CD4-positive, alpha-beta memory T cell (primary cell): ENCODE results near the gene ELF2. TPM values are rescaled to one million over a fixed set of nuclear protein-coding genes. Genes with fewer than 3 reads are reported as not detected.

ENCODE experiments used
- CTCF ChIA-PET: fragments of 350-600 bp; sonication (Branson Sonifier 250); formaldehyde crosslinking; loops from one replicate; lab custom pipeline; 2021; ENCODE audit warnings: inconsistent platforms; ENCODE audit not compliant: partially characterized antibody; lab: Charles Lee
- POLR2A ChIA-PET: fragments of 350-600 bp; sonication (Branson Sonifier 250); formaldehyde crosslinking; loops from one replicate; lab custom pipeline; 2021; ENCODE audit not compliant: partially characterized antibody; lab: Charles Lee
- DNase-seq, 5 donors: peaks; one replicate each; pipeline versions ENCODE4 v3.0.0 to v3.0.0-alpha.2; 2020 to 2022; ENCODE audit warnings: mixed read lengths in 1 of 5
- H3K27ac ChIP-seq: one replicate; pipeline ENCODE4 v1.7.0; 2013; ENCODE audit warnings: low read depth, low read length
- H3K27me3 ChIP-seq: 2 replicates; pipeline ENCODE4 v1.7.0; 2013; ENCODE audit warnings: mild to moderate bottlenecking, low read length, moderate library complexity; ENCODE audit not compliant: insufficient read depth
- H3K36me3 ChIP-seq: 2 replicates; pipeline ENCODE4 v1.7.0; 2013; ENCODE audit warnings: mild to moderate bottlenecking, low read length, moderate library complexity; ENCODE audit not compliant: insufficient read depth
- H3K4me1 ChIP-seq: 2 replicates; pipeline ENCODE4 v1.7.0; 2013; ENCODE audit warnings: mild to moderate bottlenecking, low read length, moderate library complexity; ENCODE audit not compliant: insufficient read depth
- H3K4me3 ChIP-seq, 2 donors: one replicate each; pipeline ENCODE4 v1.7.0; 2013; ENCODE audit warnings: low read length in 2 of 2, mild to moderate bottlenecking in 1 of 2
- H3K9me3 ChIP-seq, 2 donors: one replicate each; pipeline ENCODE4 v1.7.0; 2013; ENCODE audit warnings: low read length in 2 of 2, control low read depth in 1 of 2; ENCODE audit not compliant: control insufficient read depth in 1 of 2
- H3K27ac Mint-ChIP-seq, 7 donors: one replicate each; pipeline ENCODE4 v1.8.0; 2020 to 2021; ENCODE audit warnings: mixed read lengths in 7 of 7, mild to moderate bottlenecking in 6 of 7, inconsistent platforms in 3 of 7, moderate library complexity in 3 of 7
- H3K27me3 Mint-ChIP-seq, 2 donors: one replicate each; pipeline ENCODE4 v1.8.0; 2020 to 2021; ENCODE audit warnings: mixed read lengths in 2 of 2
- H3K36me3 Mint-ChIP-seq, 2 donors: one replicate each; pipeline ENCODE4 v1.8.0; 2020 to 2021; ENCODE audit warnings: mixed read lengths in 2 of 2, inconsistent platforms in 1 of 2, mild to moderate bottlenecking in 1 of 2
- H3K4me1 Mint-ChIP-seq, 4 donors: one replicate each; pipeline ENCODE4 v1.8.0; 2020 to 2021; ENCODE audit warnings: mixed read lengths in 4 of 4, mild to moderate bottlenecking in 1 of 4
- H3K4me3 Mint-ChIP-seq, 8 donors: one replicate each; pipeline ENCODE4 v1.8.0; 2020 to 2021; ENCODE audit warnings: mixed read lengths in 8 of 8, mild to moderate bottlenecking in 7 of 8, moderate library complexity in 6 of 8, inconsistent platforms in 3 of 8
- H3K9me3 Mint-ChIP-seq, 8 donors: one replicate each; pipeline ENCODE4 v1.8.0; 2020 to 2021; ENCODE audit warnings: mixed read lengths in 8 of 8, mild to moderate bottlenecking in 5 of 8, inconsistent platforms in 3 of 8, moderate library complexity in 1 of 8
- intact Hi-C: fragments of 100-400 bp; cut with micrococcal nuclease; formaldehyde crosslinking; loops from one replicate; pipeline ENCODE4 v1.15.1; 2023
- polyA plus RNA-seq, 2 donors: library from polyadenylated mRNA; unstranded; fragments of 300-500 nt; fragmentation: Illumina TruSeq; gene quantifications; one replicate each; pipeline ENCODE4 v1.2.3, GENCODE V29; 2021
- total RNA-seq, 2 experiments: library from RNA; stranded (reverse); gene quantifications; one replicate each; pipeline ENCODE4 v1.2.3, GENCODE V29; 2021

The ELF2 gene
- total and polyA plus RNA-seq, 4 experiments from 2014 or later: 27.4 to 81.4 (median 57.4) TPM

DNA sequence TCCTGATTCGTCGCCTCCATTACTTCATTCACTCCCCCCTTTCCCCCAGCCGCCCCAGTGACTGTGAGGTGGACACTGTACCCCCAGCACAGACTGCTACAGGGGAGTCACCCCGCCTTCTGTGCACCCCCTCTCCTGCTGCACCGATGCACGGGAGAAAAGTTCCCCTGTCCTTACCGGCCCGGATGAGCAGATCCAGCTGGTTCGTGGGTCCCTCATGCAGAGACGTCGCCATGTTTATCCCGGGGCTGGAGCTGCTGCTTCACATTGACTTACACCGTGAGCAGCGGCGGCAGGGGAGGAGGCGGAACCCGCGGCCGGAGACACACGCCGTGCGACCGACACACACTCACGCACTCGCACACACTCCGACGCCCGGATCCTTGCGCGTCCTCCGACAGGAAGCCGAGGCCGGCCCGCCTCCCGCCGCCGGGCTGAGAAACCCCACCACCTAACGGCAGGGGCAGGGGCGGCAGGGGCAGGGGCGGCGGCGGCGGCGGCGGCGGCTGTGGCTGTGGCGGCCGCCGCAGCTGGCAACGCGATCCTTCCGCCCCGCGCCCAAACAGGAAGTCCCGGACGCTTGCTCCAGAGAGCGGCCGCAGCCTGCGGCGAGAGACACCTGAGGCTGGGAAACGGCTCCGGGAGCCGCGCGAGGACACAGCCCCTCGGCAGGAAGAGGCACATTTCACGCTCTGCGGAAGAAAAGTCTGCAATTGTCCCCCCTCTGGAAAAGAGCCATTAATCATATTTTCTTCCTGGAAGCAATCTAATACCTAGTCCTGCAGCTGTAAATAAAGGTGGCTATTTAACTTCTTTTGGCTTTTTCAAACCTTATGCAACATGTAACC lies 92.8 kb downstream of the ELF2 start:
- DNase-seq: peak; percentile 84 to 89 (median 85)
- Mint-ChIP-seq H3K27me3 (no peaks in the 10 kb centered on the region), H3K4me3 (peak overlapping the region; percentile 89 to 100 (median 92)), H3K27ac (peak overlapping the region; percentile 91 to 97 (median 94)), H3K36me3 (peaks cover 0 to 17% of the 10 kb centered on the region in 2 donors), H3K9me3 (peaks cover 0 to 2% (median 0%) of the 10 kb centered on the region in 8 donors), H3K4me1 (peaks cover 26 to 52% (median 36%) of the 10 kb centered on the region in 4 donors)
- ChIA-PET POLR2A (interaction anchor here (0.6 to 5.2 kb wide), 17 partner anchors 12 to 582 kb away, joined by 3 to 50 read pairs (median 6); partner anchors contain the start of genes ELF2, NAA15, NDUFC1 and NOCT), CTCF (interaction anchor here (0.9 to 3.9 kb wide), 4 partner anchors 17 to 227 kb away, joined by 3 to 29 read pairs (median 6); no protein-coding TSS in a partner anchor)
- no peaks in the 10 kb centered on the region for H3K27me3 ChIP-seq
- peaks cover 37% of the 10 kb centered on the region for H3K4me1 ChIP-seq
- intact Hi-C loops: loop anchor here (1.0 to 5.0 kb wide), 7 partner anchors 19 to 1068 kb away; partner anchors contain the start of genes ELF2, MAML3, NAA15 and NOCT
- no peaks in the 10 kb centered on the region for H3K9me3 ChIP-seq
- no peaks in the 10 kb centered on the region for H3K36me3 ChIP-seq
- H3K4me3 ChIP-seq: peak overlapping the region; percentile 73 to 99
- H3K27ac ChIP-seq: peak overlapping the region; percentile 96

DNA sequence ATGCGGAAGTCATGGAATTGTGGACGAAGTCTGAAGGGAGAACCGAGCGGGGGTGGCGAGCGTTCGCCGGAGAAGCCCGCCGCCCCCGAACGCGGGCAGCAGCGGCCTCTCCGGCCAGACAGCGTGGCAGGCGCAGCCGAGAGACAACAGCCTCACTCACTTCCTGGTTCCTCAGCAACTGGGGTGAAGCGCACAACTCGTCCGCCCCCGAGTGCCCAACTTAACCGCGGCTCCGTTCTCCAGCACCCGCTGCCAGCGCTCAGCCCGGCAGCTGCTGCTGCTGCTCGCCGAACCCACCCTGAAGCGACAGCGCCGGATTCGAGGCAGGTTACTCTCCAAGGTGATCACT lies 93.4 kb downstream of the ELF2 start:
- Histone ChIP-seq H3K4me1 (peaks cover 41% of the 10 kb centered on the region), H3K36me3 (no peaks in the 10 kb centered on the region), H3K4me3 (peak overlapping the region; percentile 73 to 99), H3K27me3 (no peaks in the 10 kb centered on the region), H3K9me3 (no peaks in the 10 kb centered on the region), H3K27ac (peak overlapping the region; percentile 96)
- POLR2A ChIA-PET: interaction anchor here (0.6 to 5.2 kb wide), 16 partner anchors 12 to 583 kb away, joined by 3 to 50 read pairs (median 6); partner anchors contain the start of genes ELF2, NAA15, NDUFC1 and NOCT
- CTCF ChIA-PET: interaction anchor here (0.9 to 3.9 kb wide), 3 partner anchors 53 to 228 kb away, joined by 3 to 29 read pairs (median 3); no protein-coding TSS in a partner anchor
- peaks cover 0 to 2% (median 0%) of the 10 kb centered on the region in 8 donors for H3K9me3 Mint-ChIP-seq
- H3K4me1 Mint-ChIP-seq: peaks cover 27 to 54% (median 37%) of the 10 kb centered on the region in 4 donors
- DNase-seq: peak; percentile 76 to 87 (median 78)
- intact Hi-C loops: loop anchor here (1.0 to 5.0 kb wide), 5 partner anchors 19 to 1069 kb away; partner anchors contain the start of genes ELF2, MAML3, NOCT and SETD7
- H3K36me3 Mint-ChIP-seq: peaks cover 0 to 17% of the 10 kb centered on the region in 2 donors
- H3K4me3 Mint-ChIP-seq: peak overlapping the region; percentile 89 to 100 (median 92)
- no peaks in the 10 kb centered on the region for H3K27me3 Mint-ChIP-seq
- H3K27ac Mint-ChIP-seq: peak overlapping the region; percentile 91 to 97 (median 94)

DNA sequence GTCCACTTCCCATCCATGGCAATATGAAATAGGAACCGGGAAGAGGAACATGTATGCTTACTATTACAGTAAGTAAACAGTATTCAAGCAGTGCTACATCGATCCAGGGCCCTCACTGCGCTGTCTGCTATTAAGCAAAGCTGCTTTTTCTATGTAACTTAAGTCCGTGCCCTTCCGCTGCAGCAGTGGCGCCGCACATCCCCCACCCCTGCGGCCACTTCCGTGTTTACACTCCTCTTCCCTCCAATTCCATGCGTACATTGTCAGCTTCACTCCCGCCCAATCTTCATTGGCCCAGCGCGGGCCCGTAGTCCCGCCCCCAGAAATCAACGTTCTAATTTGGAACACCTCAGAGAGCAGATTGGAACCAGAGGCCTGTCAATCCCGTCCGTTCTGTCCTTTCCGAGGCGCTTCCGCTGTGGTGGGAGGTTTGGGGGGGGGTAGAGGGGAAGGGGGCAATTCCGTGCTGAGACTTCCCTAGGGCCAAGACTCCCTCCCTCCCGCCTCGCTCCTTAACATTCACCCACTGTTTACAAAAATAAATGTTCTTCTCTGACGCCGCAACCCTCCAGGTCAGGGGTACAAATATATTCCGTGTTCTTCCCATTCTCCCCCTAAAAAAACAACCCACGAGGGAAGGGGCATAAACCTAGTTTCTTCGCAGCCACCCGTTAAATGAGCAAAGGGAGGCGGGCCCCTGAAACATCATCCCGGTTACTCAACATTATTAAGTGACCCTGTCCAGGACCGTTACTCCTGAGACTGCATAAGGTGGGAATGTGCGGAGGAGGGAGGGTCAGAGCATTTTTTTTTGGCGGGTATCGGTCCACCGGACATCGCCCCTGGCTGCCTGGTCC lies 94.0 kb downstream of the ELF2 start:
- H3K27me3 Mint-ChIP-seq: no peaks in the 10 kb centered on the region
- Histone ChIP-seq H3K36me3 (no peaks in the 10 kb centered on the region), H3K4me3 (peak overlapping the region; percentile 73 to 99), H3K27ac (peak overlapping the region; percentile 96), H3K4me1 (peaks cover 46% of the 10 kb centered on the region), H3K27me3 (no peaks in the 10 kb centered on the region), H3K9me3 (no peaks in the 10 kb centered on the region)
- DNase-seq: peak; percentile 92 to 97 (median 93)
- intact Hi-C loops: loop anchor here (1.0 to 5.0 kb wide), 6 partner anchors 16 to 1069 kb away; partner anchors contain the start of genes ELF2, MAML3, NOCT and SETD7
- H3K9me3 Mint-ChIP-seq: peaks cover 0 to 2% (median 0%) of the 10 kb centered on the region in 8 donors
- POLR2A ChIA-PET: interaction anchor here (0.5 to 5.2 kb wide), 20 partner anchors 9 to 1069 kb away, joined by 3 to 50 read pairs (median 6); partner anchors contain the start of genes ELF2, NAA15, NDUFC1 and NOCT
- H3K36me3 Mint-ChIP-seq: peaks cover 0 to 19% of the 10 kb centered on the region in 2 donors
- CTCF ChIA-PET: interaction anchor here (0.6 to 6.0 kb wide), 4 partner anchors 51 to 213 kb away, joined by 3 to 53 read pairs (median 3); no protein-coding TSS in a partner anchor
- H3K27ac Mint-ChIP-seq: peak overlapping the region; percentile 91 to 97 (median 94)
- peaks cover 29 to 58% (median 39%) of the 10 kb centered on the region in 4 donors for H3K4me1 Mint-ChIP-seq
- H3K4me3 Mint-ChIP-seq: peak overlapping the region; percentile 89 to 100 (median 92)

GRCh38 chr4:139078926-139079325 lies 98.1 kb downstream of the ELF2 start:
- Mint-ChIP-seq H3K36me3 (peaks cover 0 to 24% of the 10 kb centered on the region in 2 donors), H3K4me1 (peaks cover 41 to 77% (median 57%) of the 10 kb centered on the region in 4 donors), H3K27ac (peak overlapping the region in 2 of 7 donors; percentile 65 to 66), H3K27me3 (no peaks in the 10 kb centered on the region), H3K9me3 (peaks cover 0 to 2% (median 0%) of the 10 kb centered on the region in 8 donors), H3K4me3 (no peak overlapping the region)
- no peak for DNase-seq
- ChIA-PET CTCF (interaction anchor here (0.9 to 6.0 kb wide), 5 partner anchors 16 to 51 kb away, joined by 3 to 53 read pairs (median 3); no protein-coding TSS in a partner anchor), POLR2A (interaction anchor here (1.1 to 1.2 kb wide), 2 partner anchors 99 to 222 kb away, joined by 3 to 5 read pairs; partner anchors contain the start of gene NAA15)
- Histone ChIP-seq H3K4me1 (peaks cover 76% of the 10 kb centered on the region), H3K27ac (no peak overlapping the region), H3K27me3 (no peaks in the 10 kb centered on the region), H3K4me3 (no peak overlapping the region), H3K9me3 (no peaks in the 10 kb centered on the region), H3K36me3 (no peaks in the 10 kb centered on the region)
- intact Hi-C loops: no loop called here

DNA sequence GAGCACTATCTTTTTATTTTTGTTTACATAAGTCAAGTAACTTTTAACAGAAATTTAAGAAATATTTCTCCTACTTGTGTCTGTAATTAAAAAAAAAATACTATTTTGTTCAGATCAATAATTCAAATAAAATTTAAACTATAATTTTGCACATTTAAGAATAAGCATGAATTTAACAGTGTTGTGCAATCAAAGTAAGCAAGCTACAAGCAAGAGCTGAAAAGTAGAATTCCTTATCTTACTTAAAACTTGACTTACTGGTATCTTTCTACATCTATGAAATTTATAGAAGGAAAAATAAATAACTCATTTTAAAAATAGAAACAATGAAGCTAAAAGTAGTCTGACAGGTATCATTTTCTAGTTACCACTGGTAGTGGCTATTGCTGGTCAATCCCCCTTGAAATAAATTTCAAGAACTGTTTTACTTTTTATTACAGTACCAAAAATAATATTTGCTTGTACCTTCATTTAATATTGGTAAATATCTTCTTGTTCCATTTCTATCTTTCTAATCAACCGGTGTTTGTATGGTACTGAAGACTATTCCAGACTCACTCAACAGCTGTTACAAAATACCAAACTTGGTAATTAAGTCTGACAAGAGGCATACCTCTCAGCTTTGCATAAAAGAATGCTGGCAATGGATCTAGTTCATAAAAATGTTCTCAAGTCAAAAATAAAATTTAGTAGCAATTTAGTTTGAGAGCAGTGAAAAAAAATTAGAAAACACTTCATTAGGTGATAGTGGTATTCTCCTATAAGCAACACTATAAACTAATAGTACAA lies 99.3 kb downstream of the ELF2 start:
- ChIA-PET POLR2A (interaction anchor here (1.0 to 1.2 kb wide), 2 partner anchors 47 to 100 kb away, joined by 3 to 4 read pairs; no protein-coding TSS in a partner anchor), CTCF (interaction anchor here (0.8 to 6.0 kb wide), 4 partner anchors 46 to 218 kb away, joined by 3 to 53 read pairs (median 3); no protein-coding TSS in a partner anchor)
- Histone ChIP-seq H3K36me3 (peaks cover 6% of the 10 kb centered on the region), H3K4me3 (no peak overlapping the region), H3K4me1 (peaks cover 85% of the 10 kb centered on the region), H3K9me3 (no peaks in the 10 kb centered on the region), H3K27me3 (no peaks in the 10 kb centered on the region), H3K27ac (no peak overlapping the region)
- Mint-ChIP-seq H3K27ac (peak overlapping the region in 2 of 7 donors; percentile 25 to 32), H3K27me3 (no peaks in the 10 kb centered on the region), H3K4me1 (peaks cover 43 to 79% (median 58%) of the 10 kb centered on the region in 4 donors), H3K4me3 (peak overlapping the region in 3 of 8 donors; percentile 8 to 55 (median 47)), H3K36me3 (peaks cover 0 to 21% of the 10 kb centered on the region in 2 donors), H3K9me3 (no peaks in the 10 kb centered on the region)
- DNase-seq: no peak
- intact Hi-C loops: no loop called here
